HepG2 (cell line): Measurements from ENCODE around the gene B4GALT3. TPM values are rescaled to one million over a fixed set of nuclear protein-coding genes. Genes with fewer than 3 reads are reported as not detected.

Experiments
- ATAC-seq: fragments of 200-7000 bp; cut with Tn5 transposase; 3 replicates; pipeline ENCODE4 v1.9.1; 2020; ENCODE audit warnings: mild to moderate bottlenecking, moderate library complexity
- BruUV-seq: library from RNA; stranded (reverse); fragments of 400-500 nt; replicated peaks from 2 replicates; lab custom pipeline; 2021; lab: Mats Ljungman, UMichigan
- CTCF ChIA-PET: fragments of 300-600 bp; formaldehyde crosslinking; extraction: SDS; loops from one replicate; lab custom pipeline; 2021; ENCODE audit warnings: low total read pairs, inconsistent platforms, low intra/inter-chr PET ratio; lab: Yijun Ruan, JAX
- POLR2A ChIA-PET: fragments of 350-600 bp; sonication (Branson Sonifier 250); formaldehyde crosslinking; loops from one replicate; lab custom pipeline; 2020; ENCODE audit warnings: antibody characterized with exemption, inconsistent platforms; lab: Yijun Ruan, JAX
- DNase-seq: peaks from one replicate; pipeline ENCODE4 v3.0.0-alpha.2; 2015; ENCODE audit warnings: low spot score
- FAIRE-seq: peaks from 3 replicates; lab custom pipeline; 2011; peaks lifted over from hg19 to GRCh38; lab: Jason Lieb, UNC
- H2AFZ ChIP-seq: one replicate; pipeline ENCODE4 v1.6.1; 2011; ENCODE audit warnings: low read length, inconsistent platforms
- H3K27ac ChIP-seq: fragments of 300-600 bp; 3 replicates; pipeline ENCODE4 v1.8.0; 2011; ENCODE audit warnings: mixed run types, mild to moderate bottlenecking, mixed read lengths, low read length, inconsistent platforms; ENCODE audit not compliant: insufficient read depth; ENCODE audit errors: extremely low read length
- H3K27me3 ChIP-seq, 2 experiments: fragments of 200-600 bp in 1 of 2; 2 replicates in 1 of 2; 3 replicates in 1 of 2; pipeline versions ENCODE4 v1.6.0 to v1.8.0; 2011; ENCODE audit warnings: low read length in 2 of 2, mild to moderate bottlenecking in 2 of 2, moderate library complexity in 2 of 2, inconsistent platforms in 1 of 2; ENCODE audit not compliant: insufficient read depth in 2 of 2, control insufficient read depth in 1 of 2
- H3K36me3 ChIP-seq, 2 experiments: fragments of 200-600 bp in 1 of 2; replicated peaks in 1 of 2; 2 replicates in 1 of 2; 3 replicates in 1 of 2; pipeline versions ENCODE4 v1.5.1 to v1.8.0; 2011; ENCODE audit warnings: low read length in 2 of 2, inconsistent platforms in 1 of 2; ENCODE audit not compliant: insufficient read depth in 2 of 2, control insufficient read depth in 1 of 2
- H3K4me1 ChIP-seq: 2 replicates; pipeline ENCODE4 v1.5.1; 2012; ENCODE audit warnings: low read length, inconsistent platforms; ENCODE audit not compliant: insufficient read depth
- H3K4me2 ChIP-seq: 2 replicates; pipeline ENCODE4 v1.6.0; 2011; ENCODE audit warnings: low read depth, low read length, inconsistent platforms
- H3K4me3 ChIP-seq, 3 experiments: fragments of 200-600 bp in 1 of 3; sonication (generic), shearing (Covaris generic) in 1 of 3; replicated peaks in 1 of 3; 2 replicates each; pipeline ENCODE4 v1.5.1; 2011 to 2016; ENCODE audit warnings: low read length in 3 of 3, inconsistent platforms in 2 of 3, low read depth in 2 of 3, mild to moderate bottlenecking in 2 of 3, control low read depth in 1 of 3, mixed read lengths in 1 of 3; ENCODE audit not compliant: insufficient read depth in 1 of 3
- H3K79me2 ChIP-seq: one replicate; pipeline ENCODE4 v1.6.1; 2011; ENCODE audit warnings: low read length, inconsistent platforms; ENCODE audit not compliant: insufficient read depth
- H3K9ac ChIP-seq: 2 replicates; pipeline ENCODE4 v1.6.0; 2011; ENCODE audit warnings: mild to moderate bottlenecking, low read depth, low read length, inconsistent platforms; ENCODE audit not compliant: insufficient read depth
- H3K9me3 ChIP-seq: 2 replicates; pipeline ENCODE4 v1.5.1; 2012; ENCODE audit warnings: mild to moderate bottlenecking, low read length
- H4K20me1 ChIP-seq: 2 replicates; pipeline ENCODE4 v1.6.0; 2011; ENCODE audit warnings: inconsistent platforms, mild to moderate bottlenecking, low read length, moderate library complexity; ENCODE audit not compliant: insufficient read depth
- ATM ChIP-seq: fragments of 450-650 bp; IDR thresholded peaks from 2 replicates; pipeline ENCODE4 v1.7.1; 2017; ENCODE audit warnings: mild to moderate bottlenecking, borderline replicate concordance
- CAMTA2 ChIP-seq: sonication (generic); formaldehyde crosslinking; IDR thresholded peaks from 2 replicates; pipeline ENCODE4 v1.4.0; 2020; ENCODE audit warnings: mild to moderate bottlenecking, missing genetic modification reagents, borderline replicate concordance
- DPF2 ChIP-seq: sonication (generic); formaldehyde crosslinking; IDR thresholded peaks from 2 replicates; pipeline ENCODE4 v1.4.0; 2020; ENCODE audit warnings: mild to moderate bottlenecking, low read depth, missing genetic modification reagents, borderline replicate concordance
- HIVEP1 ChIP-seq: sonication (generic); formaldehyde crosslinking; IDR thresholded peaks from 2 replicates; pipeline ENCODE4 v1.4.0; 2020; ENCODE audit warnings: mild to moderate bottlenecking, missing genetic modification reagents
- MEIS1 ChIP-seq: sonication (generic); formaldehyde crosslinking; IDR thresholded peaks from 2 replicates; pipeline ENCODE4 v1.9.0; 2021; ENCODE audit warnings: mild to moderate bottlenecking, missing genetic modification reagents, moderate library complexity, borderline replicate concordance
- PCBP2 ChIP-seq: fragments of 200-400 bp; formaldehyde crosslinking; optimal IDR thresholded peaks from 2 replicates; pipeline ENCODE3; 2018; ENCODE audit warnings: low read length, low read depth; ENCODE audit not compliant: poor library complexity, severe bottlenecking
- ZNF292 ChIP-seq: sonication (generic); formaldehyde crosslinking; IDR thresholded peaks from 2 replicates; pipeline ENCODE4 v1.8.1; 2022; ENCODE audit warnings: mild to moderate bottlenecking, low read depth, missing genetic modification reagents, borderline replicate concordance
- ZNF350 ChIP-seq: sonication (generic); formaldehyde crosslinking; IDR thresholded peaks from 2 replicates; pipeline ENCODE4 v1.4.0; 2020; ENCODE audit warnings: mild to moderate bottlenecking, low read depth, missing genetic modification reagents, borderline replicate concordance
- WGBS: methylation state at CpG from one replicate; pipeline ENCODE4 v1.1.6; 2017; ENCODE audit warnings: low lambda C conversion rate; 5-methylcytosine and 5-hydroxymethylcytosine counted together
- in situ Hi-C: cut with HindIII; loops from 2 replicates; pipeline ENCODE4 v1.10.0; 2017; ENCODE audit warnings: low pct_unique_long_range_greater_than_20kb; ENCODE audit not compliant: extremely low pct_ligation_motif_present
- intact Hi-C: fragments of 100-400 bp; cut with micrococcal nuclease; formaldehyde crosslinking; loops from one replicate; pipeline ENCODE4 v1.10.0; 2022; ENCODE audit not compliant: unreplicated experiment
- polyA plus RNA-seq, 8 experiments: library from polyadenylated mRNA; depleted of rRNA in 3 of 8; stranded (reverse) in 7 of 8; unstranded in 1 of 8; fragments of >200 nt; fragmentation: Illumina TruSeq in 4 of 8; extraction: Trizol in 4 of 8; gene quantifications; 2 replicates each; pipeline versions ENCODE4 v1.2.1 to v1.2.3, GENCODE V29; 2011 to 2016; ENCODE audit warnings: low read depth in 4 of 8, missing spikeins in 1 of 8, mixed read lengths in 1 of 8; ENCODE audit not compliant: insufficient read depth in 1 of 8
- total RNA-seq, 5 experiments: library from RNA; depleted of rRNA; stranded (reverse); fragments of >200 nt; fragmentation: Illumina TruSeq; extraction: Trizol; gene quantifications; 2 replicates each; pipeline ENCODE4 v1.2.3, GENCODE V29; 2016; ENCODE audit warnings: low read depth in 1 of 5

Gene B4GALT3
- total and polyA plus RNA-seq, 2 of the 13 experiments (the other 11 are each of a cell fraction or from before 2014, with no cell fraction given): 35.6 to 40.4 TPM

GRCh38 chr1:161163793-161164192 lies 13.5 kb downstream of the B4GALT3 start:
- POLR2A ChIA-PET: interaction anchor here (2.9 kb wide), 1 partner anchor 9 kb away, joined by 30 read pairs; the partner anchor contains the start of gene UFC1
- no TSS peak for BruUV-seq
- FAIRE-seq: no peak
- DNase-seq: no peak
- TF ChIP-seq PCBP2: no peak
- no peak for TF ChIP-seq DPF2 (CRISPR knock-in tag)
- TF ChIP-seq CAMTA2: no peak
- no peak for TF ChIP-seq ZNF292 (CRISPR knock-in tag)
- no peak for TF ChIP-seq MEIS1 (CRISPR knock-in tag)
- no peak for TF ChIP-seq HIVEP1 (CRISPR knock-in tag)
- H3K79me2 ChIP-seq: peaks cover 10% of the 10 kb centered on the region
- H3K27ac ChIP-seq: no peak overlapping the region
- H3K9ac ChIP-seq: no peak overlapping the region
- peaks cover 9 to 34% of the 10 kb centered on the region in 2 experiments; a peak in 4 of 5 replicates for H3K36me3 ChIP-seq
- 92% methylated on average over 5 of the region's 5 CpGs for WGBS
- no peaks in the 10 kb centered on the region for H3K9me3 ChIP-seq
- no peak overlapping the region for H3K4me2 ChIP-seq
- no peaks in the 10 kb centered on the region for H4K20me1 ChIP-seq
- H2AFZ ChIP-seq: no peak overlapping the region
- in situ Hi-C loops: no loop called here
- H3K4me3 ChIP-seq: no peak overlapping the region
- H3K4me1 ChIP-seq: peaks cover 41% of the 10 kb centered on the region
- CTCF ChIA-PET: no interaction called here
- ATAC-seq: no peak
- intact Hi-C loops: no loop called here
- H3K27me3 ChIP-seq: no peaks in the 10 kb centered on the region; a peak in 1 of 5 replicates

GRCh38 chr1:161162806-161163205 lies 14.5 kb downstream of the B4GALT3 start:
- intact Hi-C loops (no loop called here), in situ Hi-C loops (no loop called here)
- ATAC-seq (no peak), FAIRE-seq (no peak), DNase-seq (no peak)
- Histone ChIP-seq H3K27me3 (no peaks in the 10 kb centered on the region; a peak in 1 of 5 replicates), H3K79me2 (peaks cover 10% of the 10 kb centered on the region), H3K36me3 (peaks cover 11 to 41% of the 10 kb centered on the region in 2 experiments; a peak in 4 of 5 replicates), H4K20me1 (no peaks in the 10 kb centered on the region), H3K4me1 (peaks cover 45% of the 10 kb centered on the region), H2AFZ (no peak overlapping the region), H3K9me3 (no peaks in the 10 kb centered on the region), H3K4me3 (no peak overlapping the region), H3K27ac (no peak overlapping the region), H3K9ac (no peak overlapping the region), H3K4me2 (no peak overlapping the region)
- ChIA-PET CTCF (no interaction called here), POLR2A (no interaction called here)
- WGBS: 99% methylated on average over 9 of the region's 10 CpGs
- BruUV-seq: no TSS peak
- TF ChIP-seq ATM (no peak), ZNF350 (CRISPR knock-in tag) (no peak)
